GM12878 (cell line): ENCODE measurements around the gene OGA. TPM values are rescaled to one million over a fixed set of nuclear protein-coding genes. Genes with fewer than 3 reads are reported as not detected.
A peak's percentile ranks its signal among the peaks of the same experiment; 100 is the strongest.

Source experiments
- ATF3 ChIP-seq: IDR thresholded peaks from 2 replicates; pipeline ENCODE4 v1.6.1; 2011; ENCODE audit warnings: low read depth, mild to moderate bottlenecking, low read length, moderate library complexity, borderline replicate concordance; ENCODE audit errors: extremely low read depth
- BCL11A ChIP-seq: IDR thresholded peaks from 2 replicates; pipeline ENCODE4 v1.6.1; 2011; ENCODE audit warnings: low read depth, low read length
- BCLAF1 ChIP-seq: fragments of 450-650 bp; IDR thresholded peaks from 2 replicates; pipeline ENCODE4 v1.6.1; 2017; ENCODE audit warnings: antibody characterized with exemption, mild to moderate bottlenecking, moderate library complexity
- BRCA1 ChIP-seq: IDR thresholded peaks from 2 replicates; pipeline ENCODE4 v1.6.1; 2011; ENCODE audit warnings: low read depth, low read length, improper control_type of control experiment
- CHD2 ChIP-seq: IDR thresholded peaks from 2 replicates; pipeline ENCODE4 v1.6.1; 2011; ENCODE audit warnings: low read depth, low read length, improper control_type of control experiment, borderline replicate concordance
- ESRRA ChIP-seq: IDR thresholded peaks from 2 replicates; pipeline ENCODE4 v1.6.1; 2012; ENCODE audit warnings: mild to moderate bottlenecking, low read length, improper control_type of control experiment
- EZH2 ChIP-seq: IDR thresholded peaks from 2 replicates; pipeline ENCODE4 v1.6.1; 2012; ENCODE audit warnings: low read depth, mild to moderate bottlenecking, control low read depth, inconsistent platforms, low read length, borderline replicate concordance; ENCODE audit not compliant: control insufficient read depth
- FOXK2 ChIP-seq: fragments of 450-650 bp; IDR thresholded peaks from 2 replicates; pipeline ENCODE4 v1.6.1; 2017; ENCODE audit warnings: mild to moderate bottlenecking, moderate library complexity
- HDAC6 ChIP-seq: fragments of 200-600 bp; sonication (generic); IDR thresholded peaks from one replicate; pipeline ENCODE4 v1.8.0; 2017; ENCODE audit warnings: antibody characterized with exemption; ENCODE audit not compliant: unreplicated experiment
- HDGF ChIP-seq: fragments of 450-650 bp; IDR thresholded peaks from 2 replicates; pipeline ENCODE4 v1.6.1; 2016; ENCODE audit warnings: antibody characterized with exemption
- JUND ChIP-seq: IDR thresholded peaks from 2 replicates; pipeline ENCODE4 v1.6.1; 2012; ENCODE audit warnings: low read depth, mild to moderate bottlenecking, low read length, improper control_type of control experiment, moderate library complexity
- KAT2A ChIP-seq: conservative IDR thresholded peaks from 2 replicates; pipeline ENCODE4 v1.6.1; 2011; ENCODE audit warnings: low read depth, low read length; ENCODE audit not compliant: control insufficient read depth
- LARP7 ChIP-seq: fragments of 450-650 bp; IDR thresholded peaks from 2 replicates; pipeline ENCODE4 v1.6.1; 2017; ENCODE audit warnings: mild to moderate bottlenecking
- MEF2B ChIP-seq: fragments of 450-650 bp; IDR thresholded peaks from 2 replicates; pipeline ENCODE4 v1.6.1; 2018; ENCODE audit warnings: mild to moderate bottlenecking, moderate library complexity; ENCODE audit not compliant: partially characterized antibody, poor library complexity, severe bottlenecking
- NBN ChIP-seq: fragments of 450-650 bp; IDR thresholded peaks from 2 replicates; pipeline ENCODE4 v1.6.1; 2016
- NFXL1 ChIP-seq: fragments of 450-650 bp; IDR thresholded peaks from 2 replicates; pipeline ENCODE4 v1.6.1; 2017; ENCODE audit warnings: antibody characterized with exemption, mild to moderate bottlenecking, borderline replicate concordance
- NR2C1 ChIP-seq: fragments of 450-650 bp; IDR thresholded peaks from 2 replicates; pipeline ENCODE4 v1.6.1; 2017; ENCODE audit warnings: antibody characterized with exemption, mild to moderate bottlenecking, moderate library complexity
- NR2C2 ChIP-seq: IDR thresholded peaks from 2 replicates; pipeline ENCODE4 v1.6.1; 2011; ENCODE audit warnings: borderline replicate concordance, low read depth; ENCODE audit not compliant: control insufficient read depth, insufficient read length
- PAX8 ChIP-seq: fragments of 450-650 bp; IDR thresholded peaks from 2 replicates; pipeline ENCODE4 v1.6.1; 2017; ENCODE audit warnings: mild to moderate bottlenecking, moderate library complexity
- PBX3 ChIP-seq: IDR thresholded peaks from 2 replicates; pipeline ENCODE4 v1.6.1; 2011; ENCODE audit warnings: mild to moderate bottlenecking, low read depth, low read length, moderate library complexity; ENCODE audit not compliant: insufficient replicate concordance
- POLR2AphosphoS2 ChIP-seq: IDR thresholded peaks from 2 replicates; pipeline ENCODE4 v1.6.1; 2011; ENCODE audit warnings: low read depth, mild to moderate bottlenecking, low read length, improper control_type of control experiment, moderate library complexity
- RAD51 ChIP-seq: fragments of 450-650 bp; IDR thresholded peaks from 2 replicates; pipeline ENCODE4 v1.6.1; 2016; ENCODE audit warnings: moderate library complexity, mild to moderate bottlenecking, inconsistent platforms
- SMAD1 ChIP-seq: fragments of 450-650 bp; IDR thresholded peaks from 2 replicates; pipeline ENCODE4 v1.6.1; 2018; ENCODE audit warnings: mild to moderate bottlenecking, low read depth; ENCODE audit not compliant: partially characterized antibody
- SP1 ChIP-seq: IDR thresholded peaks from one replicate; pipeline ENCODE4 v1.6.1; 2011; ENCODE audit warnings: low read depth, low read length
- STAT1 ChIP-seq: fragments of 450-650 bp; conservative IDR thresholded peaks from 2 replicates; pipeline ENCODE4 v1.6.1; 2014; ENCODE audit warnings: antibody characterized with exemption, mild to moderate bottlenecking
- SUPT20H ChIP-seq: IDR thresholded peaks from 2 replicates; pipeline ENCODE4 v1.6.1; 2011; ENCODE audit warnings: low read depth, mild to moderate bottlenecking, low read length, moderate library complexity, borderline replicate concordance; ENCODE audit not compliant: control insufficient read depth
- TAF1 ChIP-seq: IDR thresholded peaks from 2 replicates; pipeline ENCODE4 v1.6.1; 2011; ENCODE audit warnings: mild to moderate bottlenecking, low read depth, low read length, borderline replicate concordance
- YBX1 ChIP-seq: fragments of 450-650 bp; IDR thresholded peaks from 2 replicates; pipeline ENCODE4 v1.6.1; 2016; ENCODE audit warnings: antibody characterized with exemption
- polyA plus RNA-seq, 11 experiments: library from polyadenylated mRNA; depleted of rRNA in 4 of 11; unstranded in 6 of 11; stranded (reverse) in 5 of 11; fragments of >200 nt; fragmentation: Nextera tagmentation in 4 of 11; fragmentation: Illumina TruSeq in 1 of 11; extraction: Ambion mirVana in 4 of 11; extraction: Trizol in 1 of 11; gene quantifications; 1 replicate in 1 of 11; 2 replicates in 10 of 11; pipeline versions ENCODE4 v1.2.1 to v1.2.3, GENCODE V29; 2011 to 2016; ENCODE audit warnings: inconsistent platforms in 2 of 11, missing spikeins in 2 of 11, low read depth in 1 of 11
- total RNA-seq, 4 experiments: library from RNA; depleted of rRNA in 3 of 4; stranded (reverse); fragments of >200 nt in 3 of 4; fragmentation: Illumina TruSeq in 1 of 4; extraction: Trizol in 1 of 4; gene quantifications; 2 replicates each; pipeline versions ENCODE4 v1.2.1 to v1.2.3, GENCODE V29; 2013 to 2021

Gene OGA
- total and polyA plus RNA-seq, 10 of the 15 experiments (the other 5 are each of a cell fraction or from before 2014, with no cell fraction given) = 23.0 to 145 (median 85.2) TPM

GRCh38 chr10:101782811-101783735 is 35.2 kb downstream of the OGA start, which contains the start of gene NPM3 (continued):
- no peak for TF ChIP-seq BCLAF1
- TF ChIP-seq KAT2A = no peak
- TF ChIP-seq EZH2 = no peak
- no peak for TF ChIP-seq ESRRA
- TF ChIP-seq BCL11A = no peak
- TF ChIP-seq HDGF = no peak
- peak; percentile 88 for TF ChIP-seq SP1
- no peak for TF ChIP-seq PBX3
- peak; percentile 30; the same call in 1 of the 2 replicates for TF ChIP-seq LARP7
- peak; percentile 73; the same call in 1 of the 2 replicates for TF ChIP-seq TAF1
- no peak for TF ChIP-seq HDAC6
- no peak for TF ChIP-seq MEF2B
- TF ChIP-seq FOXK2 = no peak
- TF ChIP-seq SUPT20H = no peak
- no peak for TF ChIP-seq BRCA1
- peak; percentile 64; the same call in 1 of the 2 replicates for TF ChIP-seq NBN
- no peak for TF ChIP-seq SMAD1
- no peak for TF ChIP-seq RAD51
- no peak for TF ChIP-seq YBX1
- no peak for TF ChIP-seq JUND
- TF ChIP-seq PAX8 = no peak
- TF ChIP-seq NR2C1 = no peak
- TF ChIP-seq CHD2 = no peak; the same call in 1 of the 2 replicates
- no peak for TF ChIP-seq STAT1
- TF ChIP-seq NFXL1 = no peak
- TF ChIP-seq POLR2AphosphoS2 = peak; percentile 94
- no peak for TF ChIP-seq NR2C2
- no peak for TF ChIP-seq ATF3
